ENCODE data around the gene TMC4. TPM values are rescaled to one million over a fixed set of nuclear protein-coding genes. Genes with fewer than 3 reads are reported as not detected.
"Not testable (repeated sequence)": the region's sequence is repeated elsewhere in the genome, so short reads cannot be mapped to it uniquely, and the experiment has no call there.

The TMC4 gene
- polyA plus RNA-seq, 1 donor: 5.7 TPM

DNA sequence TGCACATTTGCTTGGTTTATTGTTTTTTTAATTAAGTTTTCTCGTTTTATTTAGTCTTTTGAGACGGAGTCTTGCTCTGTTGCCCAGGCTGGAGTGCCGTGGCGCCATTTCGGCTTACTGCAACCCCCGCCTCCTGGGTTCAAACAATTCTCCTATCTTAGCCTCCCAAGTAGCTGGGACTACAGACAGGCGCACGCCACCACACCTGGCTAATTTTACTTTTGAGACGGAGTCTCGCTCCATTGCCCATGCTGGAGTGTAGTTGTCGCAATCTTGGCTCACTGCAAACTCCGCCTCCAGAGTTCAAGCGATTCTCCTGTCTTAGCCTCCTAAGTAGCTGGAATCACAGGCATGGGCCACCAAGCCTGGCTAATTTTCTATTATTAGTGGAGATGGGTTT lies 29.0 kb upstream of the TMC4 start:
- DNase-seq: no peak

DNA sequence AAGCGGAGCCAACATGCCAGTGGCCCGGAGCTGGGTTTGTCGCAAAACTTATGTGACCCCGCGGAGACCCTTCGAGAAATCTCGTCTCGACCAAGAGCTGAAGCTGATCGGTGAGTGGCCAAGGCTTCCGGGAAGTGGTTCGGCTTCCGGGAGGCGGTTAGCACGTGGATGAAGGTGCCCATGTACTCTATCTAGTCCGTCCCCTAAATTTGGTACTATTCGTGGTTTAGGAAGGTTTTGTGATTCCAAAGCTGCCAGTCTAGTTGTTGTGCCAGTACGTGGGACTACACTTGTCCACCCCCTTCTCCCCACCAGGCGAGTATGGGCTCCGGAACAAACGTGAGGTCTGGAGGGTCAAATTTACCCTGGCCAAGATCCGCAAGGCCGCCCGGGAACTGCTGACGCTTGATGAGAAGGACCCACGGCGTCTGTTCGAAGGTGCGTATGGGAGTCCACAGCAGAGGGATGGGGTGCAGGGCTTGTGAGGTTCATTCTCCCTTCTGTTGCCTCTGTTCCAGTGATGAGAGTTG lies 28.3 kb upstream of the TMC4 start:
- DNase-seq: no peak

DNA sequence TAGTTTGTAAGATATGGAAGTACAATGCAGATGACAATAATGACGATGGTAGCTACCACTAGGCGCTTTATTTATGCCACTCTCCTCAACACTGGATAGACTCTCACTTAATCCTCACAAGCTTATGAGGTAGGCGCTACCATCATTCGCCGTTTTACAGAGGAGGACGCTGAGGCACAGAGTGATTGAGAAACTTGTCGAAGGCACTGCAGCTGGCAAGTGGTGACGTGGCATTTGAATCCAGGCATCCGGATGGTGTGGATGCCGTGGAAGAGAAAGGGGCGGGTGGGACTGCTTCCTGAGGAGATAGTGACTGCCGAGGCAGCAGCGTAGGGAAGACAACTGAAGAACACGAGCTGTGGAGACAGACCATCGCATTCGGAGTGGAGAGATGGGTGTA lies 26.4 kb upstream of the TMC4 start:
- no peak for DNase-seq

DNA sequence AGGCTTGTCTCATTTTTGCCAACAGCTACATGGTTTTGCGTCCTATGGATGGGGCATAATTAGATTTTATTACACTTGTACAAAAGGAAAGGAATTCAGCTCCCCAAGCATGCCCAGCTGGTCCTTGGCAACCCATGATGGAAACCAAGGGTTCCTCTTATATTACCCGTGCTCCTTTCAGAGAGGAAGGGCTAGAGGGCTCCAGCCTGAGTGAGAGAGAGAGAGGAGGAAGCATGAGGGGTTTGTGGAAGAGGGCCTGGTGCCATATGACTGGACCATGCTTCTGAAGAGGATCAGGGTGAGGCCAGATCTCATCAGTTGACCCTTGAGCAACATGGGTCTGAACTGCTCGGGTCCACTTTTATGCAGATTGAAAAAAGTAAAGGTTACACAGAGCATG lies 24.2 kb upstream of the TMC4 start:
- no peak for DNase-seq

DNA sequence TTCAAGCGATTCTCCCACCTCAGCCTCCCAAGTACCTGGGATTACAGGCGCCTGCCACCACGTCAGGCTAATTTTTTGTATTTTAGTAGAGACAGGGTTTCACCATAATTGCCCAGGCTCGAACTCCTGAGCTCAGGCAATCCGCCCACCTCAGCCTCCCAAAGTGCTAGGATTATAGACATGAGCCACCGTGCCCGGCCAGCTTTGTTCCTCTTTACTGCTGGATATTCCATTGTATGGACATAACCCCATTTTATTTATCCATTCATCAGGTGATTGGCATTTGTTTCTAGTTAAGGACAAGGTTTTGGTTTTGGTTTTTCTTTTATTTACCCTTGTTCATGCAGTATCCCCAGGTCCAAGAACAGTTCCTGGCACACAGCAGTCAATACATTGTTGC lies 23.6 kb upstream of the TMC4 start:
- no peak for DNase-seq

DNA sequence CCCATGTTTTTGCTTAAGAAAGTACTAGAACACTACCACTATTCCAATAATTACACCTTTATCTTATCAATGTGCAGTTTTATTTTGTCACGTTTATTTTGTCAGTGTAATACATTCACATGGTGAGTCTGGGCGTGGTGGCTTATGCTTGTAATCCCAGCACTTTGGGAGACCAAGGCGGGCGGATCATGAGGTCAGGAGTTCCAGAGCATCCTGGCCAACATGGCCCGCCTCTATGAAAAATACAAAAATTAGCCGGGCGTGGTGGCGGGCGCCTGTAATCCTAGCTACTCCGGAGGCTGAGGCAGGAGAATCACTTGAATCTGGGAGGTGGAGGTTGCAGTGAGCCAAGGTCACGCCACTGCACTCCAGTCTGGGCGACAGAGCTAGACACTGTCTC lies 21.5 kb upstream of the TMC4 start:
- not testable (repeated sequence) for DNase-seq

DNA sequence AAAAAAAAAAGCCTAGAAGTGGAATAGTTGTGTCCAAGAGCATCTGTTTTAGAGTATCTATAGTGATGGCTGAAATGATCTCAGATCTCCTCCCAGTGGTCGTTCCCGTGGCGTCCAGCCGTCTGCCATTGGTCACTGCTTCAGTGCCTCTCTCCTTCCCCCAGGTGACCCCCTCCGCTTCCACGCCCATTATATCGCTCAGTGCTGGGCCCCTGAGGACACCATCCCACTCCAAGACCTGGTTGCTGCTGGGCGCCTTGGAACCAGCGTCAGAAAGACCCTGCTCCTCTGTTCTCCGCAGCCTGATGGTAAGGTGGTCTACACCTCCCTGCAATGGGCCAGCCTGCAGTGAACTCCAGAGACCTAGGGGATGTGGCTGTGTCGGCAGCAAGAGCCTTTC lies 20.1 kb upstream of the TMC4 start:
- no peak for DNase-seq

DNA sequence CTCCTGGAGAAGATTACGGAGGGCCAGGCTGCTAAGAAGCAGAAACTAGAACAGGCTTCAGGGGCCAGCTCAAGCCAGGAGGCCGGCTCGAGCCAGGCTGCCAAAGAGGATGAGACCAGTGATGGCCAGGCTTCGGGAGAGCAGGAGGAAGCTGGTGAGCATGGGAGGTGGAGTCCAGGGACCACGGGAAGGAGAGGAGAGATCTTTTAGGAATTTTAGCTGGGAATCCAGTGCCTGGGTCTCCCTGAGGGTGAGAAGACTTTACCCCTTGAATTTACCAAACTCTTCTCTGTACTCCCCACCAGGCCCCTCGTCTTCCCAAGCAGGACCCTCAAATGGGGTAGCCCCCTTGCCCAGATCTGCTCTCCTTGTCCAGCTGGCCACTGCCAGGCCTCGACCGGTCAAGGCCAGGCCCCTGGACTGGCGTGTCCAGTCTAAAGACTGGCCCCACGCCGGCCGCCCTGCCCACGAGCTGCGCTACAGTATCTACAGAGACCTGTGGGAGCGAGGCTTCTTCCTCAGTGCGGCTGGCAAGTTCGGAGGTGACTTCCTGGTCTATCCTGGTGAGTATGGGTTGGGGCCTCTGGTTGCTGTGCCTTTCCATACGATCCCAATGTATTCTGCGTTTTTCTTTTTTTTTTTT lies 19.0 kb upstream of the TMC4 start:
- DNase-seq: no peak

DNA sequence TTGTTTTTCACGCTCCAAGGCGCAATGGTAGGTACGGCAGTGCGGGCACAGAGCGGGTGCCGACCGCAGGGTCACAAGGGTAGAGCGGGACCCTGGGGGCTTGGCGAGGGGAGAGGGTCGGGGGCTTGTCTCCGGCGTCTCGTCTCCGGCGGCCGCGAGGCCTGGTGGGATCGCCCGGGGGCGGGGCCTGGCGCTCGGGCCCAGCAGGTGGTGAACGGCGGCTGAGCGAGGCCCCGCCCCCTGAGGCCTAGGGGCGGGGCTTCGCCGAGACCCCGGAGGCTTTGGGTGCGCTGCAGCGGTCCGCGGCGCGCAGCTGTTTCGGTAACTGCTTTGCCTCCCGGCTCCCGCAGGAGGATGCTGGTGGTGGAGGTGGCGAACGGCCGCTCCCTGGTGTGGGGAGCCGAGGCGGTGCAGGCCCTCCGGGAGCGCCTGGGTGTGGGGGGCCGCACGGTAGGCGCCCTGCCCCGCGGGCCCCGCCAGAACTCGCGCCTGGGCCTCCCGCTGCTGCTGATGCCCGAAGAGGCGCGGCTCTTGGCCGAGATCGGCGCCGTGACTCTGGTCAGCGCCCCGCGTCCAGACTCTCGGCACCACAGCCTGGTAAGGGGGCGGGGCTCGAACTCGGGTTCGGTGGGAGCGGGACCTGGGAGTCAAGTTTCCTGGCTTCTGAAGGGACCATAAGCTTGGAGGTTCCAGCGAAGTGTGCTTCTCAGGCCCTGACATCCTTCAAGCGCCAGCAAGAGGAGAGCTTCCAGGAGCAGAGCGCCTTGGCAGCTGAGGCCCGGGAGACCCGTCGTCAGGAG lies 18.3 kb upstream of the TMC4 start, which contains the start of gene TSEN34:
TSEN34 (plus strand) TSS at position 298 of the 800 bp plus-strand sequence; CDS start at position 355, 57 bp downstream.
- peak; percentile 92 for DNase-seq

DNA sequence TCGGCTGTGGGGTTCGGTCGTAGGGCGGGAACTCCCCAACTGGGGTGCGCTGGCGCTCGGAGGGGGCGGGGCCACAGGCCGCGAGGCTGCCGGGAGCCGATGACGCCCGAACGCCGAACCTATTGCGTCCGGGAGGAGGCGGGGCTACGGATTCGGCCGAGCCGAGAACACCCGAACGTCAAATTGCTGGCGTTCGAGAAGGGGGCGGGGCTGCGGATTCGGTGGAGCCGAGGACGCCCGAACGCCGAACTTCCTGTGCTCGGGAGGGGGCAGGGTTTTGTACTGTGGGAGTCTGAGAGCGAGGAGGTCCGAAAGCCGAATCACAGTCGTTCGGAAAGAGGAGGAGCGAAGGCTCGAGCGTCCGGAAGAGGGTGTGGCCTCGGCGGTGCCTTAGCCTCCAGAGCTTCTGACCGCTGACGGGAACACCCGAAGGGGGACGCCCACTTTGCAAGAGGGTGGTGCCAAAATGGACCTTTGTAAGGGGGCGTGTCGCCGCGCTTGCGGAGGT lies 17.6 kb upstream of the TMC4 start:
- peak; percentile 100 for DNase-seq

DNA sequence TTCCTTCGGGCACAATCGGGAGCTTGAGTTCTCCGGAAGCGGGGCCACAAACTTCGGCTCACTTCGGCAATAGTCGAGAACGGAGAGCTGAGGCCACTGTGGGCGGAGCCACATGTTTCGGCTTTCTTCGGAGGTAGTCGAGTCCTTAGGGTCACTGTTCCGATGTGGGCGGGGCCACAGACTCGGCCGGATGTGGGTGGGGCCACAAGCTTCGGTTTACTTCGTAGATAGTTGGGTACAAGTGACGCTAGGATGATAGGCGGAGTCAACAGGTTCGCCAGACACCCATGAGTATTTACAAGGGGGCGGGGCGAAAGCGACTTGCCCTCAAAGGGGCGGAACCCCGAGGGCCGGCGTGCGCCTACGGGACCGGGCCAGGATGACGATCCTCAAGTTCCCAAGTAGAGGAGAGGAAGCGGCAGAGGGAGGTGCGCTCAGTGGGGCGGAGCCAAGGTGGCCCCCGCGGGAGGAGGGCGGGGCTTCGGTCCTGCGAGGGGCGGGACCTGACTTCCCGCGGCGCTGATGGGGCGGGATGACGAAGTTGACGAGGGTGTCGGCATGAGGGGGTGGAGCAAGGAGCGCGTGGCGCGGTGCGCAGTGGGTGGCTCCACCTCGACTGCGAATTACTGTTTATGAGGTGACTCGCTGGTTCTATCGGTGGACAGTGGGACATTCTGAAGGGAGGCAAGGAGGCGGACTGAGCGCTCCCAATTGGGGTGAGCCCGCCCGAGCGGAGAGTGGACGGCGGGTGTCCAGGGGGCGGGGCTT lies 17.0 kb upstream of the TMC4 start:
- peak; percentile 100 for DNase-seq

DNA sequence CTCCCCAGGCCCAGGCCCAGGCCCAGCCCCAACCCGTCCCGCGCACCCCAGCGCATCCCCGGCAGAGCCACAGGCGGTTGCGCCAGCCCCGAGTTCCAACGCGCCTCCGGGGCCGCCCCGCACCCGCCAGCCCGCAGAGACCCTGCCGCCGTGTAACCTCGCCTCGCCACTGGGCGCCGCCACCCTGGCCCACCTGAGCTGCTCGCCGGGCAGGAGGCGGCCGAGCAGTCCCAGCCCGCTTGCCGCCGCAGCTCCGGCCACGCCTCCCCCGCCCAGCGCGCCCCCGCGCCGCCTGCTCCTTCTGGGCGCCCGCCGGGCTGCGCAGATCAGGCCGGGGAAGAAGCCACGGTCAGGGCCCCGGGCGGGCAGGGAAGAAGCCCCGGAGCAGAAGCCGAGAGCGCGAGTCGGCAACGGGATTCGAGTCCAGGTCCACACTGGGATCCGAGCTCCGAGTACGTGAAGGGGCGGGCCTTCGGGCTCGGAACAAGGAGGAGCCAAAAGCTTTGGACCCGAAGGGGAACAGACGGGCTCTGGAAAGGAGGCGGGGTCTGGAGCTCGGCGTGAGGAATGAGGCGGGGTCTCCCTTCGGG lies 16.3 kb upstream of the TMC4 start, which contains the start of gene MBOAT7:
MBOAT7 (minus strand) TSS at position 436 of the 590 bp plus-strand sequence. CDS start 1,072 bp downstream, outside the sequence.
- DNase-seq: no peak

DNA sequence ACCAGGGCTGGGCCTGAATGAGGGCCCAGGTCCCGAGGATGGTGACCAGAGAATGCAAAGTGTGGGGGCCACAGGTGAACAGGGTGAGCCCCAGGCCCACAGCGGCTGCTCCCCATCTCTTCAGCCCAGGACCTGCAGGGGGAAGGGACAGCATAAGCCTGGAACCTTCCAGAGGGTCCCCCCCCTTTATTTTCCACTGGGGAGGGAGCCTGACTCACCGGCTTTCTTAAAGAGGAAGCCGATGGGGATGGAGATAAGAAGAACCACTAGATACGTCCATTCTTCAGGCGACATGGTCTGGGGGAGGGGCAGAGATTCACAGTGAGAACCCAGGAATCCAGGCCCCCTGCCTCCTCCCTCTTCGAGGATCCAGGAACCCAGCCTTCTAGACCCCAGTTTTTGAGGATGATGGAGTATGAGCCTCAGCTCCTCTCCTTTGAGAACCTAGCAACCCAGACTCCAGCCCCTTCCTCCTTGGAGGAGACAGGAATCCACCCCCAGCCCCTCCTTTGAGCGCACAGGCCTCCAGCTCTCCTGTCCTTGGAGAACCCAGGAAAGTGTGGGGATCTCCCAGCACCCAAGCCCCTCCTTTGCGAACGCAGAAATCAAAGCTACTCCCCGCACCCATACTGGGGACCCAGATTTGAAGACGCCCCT lies 15.4 kb upstream of the TMC4 start:
- DNase-seq: no peak

DNA sequence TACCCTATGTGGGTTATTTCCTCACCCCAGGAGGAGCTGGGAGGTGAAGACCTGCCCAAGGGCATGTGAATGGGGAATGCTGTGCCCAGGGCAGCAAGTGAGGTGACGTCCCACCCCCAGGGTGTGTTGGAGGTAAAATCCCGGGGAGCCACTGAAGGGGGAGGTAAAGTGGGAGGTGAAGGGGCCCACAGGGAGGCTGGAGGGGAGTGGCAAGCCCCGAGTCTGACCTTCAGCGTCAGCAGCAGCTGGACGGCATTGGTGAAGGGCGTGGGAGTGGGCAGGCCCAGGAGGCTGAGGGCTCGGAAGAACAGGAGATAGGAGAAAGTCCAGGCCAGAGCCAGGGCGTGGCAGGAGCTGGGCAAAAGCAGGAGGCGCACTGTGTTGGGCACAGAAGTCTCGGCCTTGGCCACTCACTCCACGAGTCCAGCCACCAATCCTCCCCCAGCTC lies 14.0 kb upstream of the TMC4 start:
- no peak for DNase-seq

DNA sequence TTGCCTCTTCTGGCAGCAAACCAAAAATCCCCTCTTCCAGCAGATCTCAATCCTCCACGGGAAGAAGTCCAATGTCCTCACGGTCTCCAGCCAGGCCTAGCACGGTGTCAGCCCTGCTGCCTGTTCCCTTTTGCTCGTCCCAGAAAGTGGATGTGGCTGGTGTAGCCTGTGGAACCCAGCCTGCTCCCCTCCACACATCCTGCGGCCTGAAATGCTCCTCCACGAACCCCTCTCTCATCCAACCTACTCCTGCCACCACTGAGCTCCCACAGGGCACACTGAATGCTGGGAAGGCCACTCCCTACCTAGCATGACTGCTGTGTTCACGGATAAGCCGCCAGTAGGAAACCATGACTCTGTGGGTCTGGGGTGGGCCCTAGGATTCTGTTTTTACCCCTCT lies 13.4 kb upstream of the TMC4 start:
- DNase-seq: no peak

DNA sequence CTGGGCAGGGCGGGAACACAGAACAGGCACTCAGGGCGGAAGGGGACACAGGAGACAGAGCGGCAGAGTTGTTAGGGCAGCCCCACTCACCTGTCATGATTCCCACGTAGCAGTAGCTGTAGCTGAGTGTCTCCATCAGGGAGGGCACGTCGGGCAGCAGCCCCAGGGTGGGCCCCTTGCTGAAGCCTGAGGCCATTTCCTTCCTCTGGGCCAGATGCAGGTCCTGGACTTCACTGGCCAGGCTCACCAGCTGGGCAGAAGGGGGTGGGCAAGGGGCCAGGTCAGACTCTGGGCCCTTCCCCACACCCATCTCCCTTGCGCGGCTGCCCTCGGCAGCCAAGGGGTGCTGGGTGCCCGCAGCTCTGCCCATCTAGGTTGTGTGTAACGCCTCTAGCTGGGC lies 10.5 kb upstream of the TMC4 start:
- no peak for DNase-seq

DNA sequence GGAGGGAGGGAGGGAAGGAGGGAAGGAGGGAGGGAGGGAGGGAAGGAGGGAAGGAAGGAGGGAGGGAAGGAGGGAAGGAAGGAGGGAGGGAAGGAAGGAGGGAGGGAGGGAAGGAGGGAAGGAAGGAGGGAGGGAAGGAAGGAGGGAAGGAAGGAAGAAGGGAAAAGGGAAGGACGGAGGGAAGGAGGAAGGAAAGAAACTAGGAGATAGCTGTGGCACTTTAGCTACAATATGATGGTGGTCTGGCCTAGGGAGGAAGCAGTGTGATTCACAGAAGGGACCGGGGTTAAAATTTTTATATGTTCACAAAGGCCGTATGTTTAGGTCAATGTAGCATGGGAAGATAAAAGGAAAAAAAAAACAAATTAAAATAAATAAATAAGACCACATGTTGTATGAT lies 8.9 kb upstream of the TMC4 start:
- not testable (repeated sequence) for DNase-seq

DNA sequence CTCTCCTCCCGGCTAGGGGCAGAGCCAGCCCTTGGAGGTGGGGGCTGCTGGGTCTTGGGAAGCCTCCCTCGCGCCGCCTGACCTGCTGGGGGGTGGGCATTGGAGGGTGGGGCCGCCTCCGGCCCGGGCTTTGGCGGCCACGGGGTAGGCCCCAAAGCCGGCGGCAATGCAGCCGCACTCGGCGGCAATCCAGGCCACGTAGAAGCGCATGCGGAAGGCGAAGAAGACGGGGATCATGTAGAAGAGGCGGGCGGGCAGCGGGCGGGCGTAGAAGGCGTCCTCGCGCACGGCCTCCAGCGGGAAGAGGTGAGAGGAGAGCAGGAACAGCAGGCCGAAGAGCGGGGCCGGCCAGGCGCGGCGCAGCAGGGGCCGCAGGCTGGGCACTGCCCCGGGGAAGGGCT lies 7.7 kb upstream of the TMC4 start:
- DNase-seq: no peak

DNA sequence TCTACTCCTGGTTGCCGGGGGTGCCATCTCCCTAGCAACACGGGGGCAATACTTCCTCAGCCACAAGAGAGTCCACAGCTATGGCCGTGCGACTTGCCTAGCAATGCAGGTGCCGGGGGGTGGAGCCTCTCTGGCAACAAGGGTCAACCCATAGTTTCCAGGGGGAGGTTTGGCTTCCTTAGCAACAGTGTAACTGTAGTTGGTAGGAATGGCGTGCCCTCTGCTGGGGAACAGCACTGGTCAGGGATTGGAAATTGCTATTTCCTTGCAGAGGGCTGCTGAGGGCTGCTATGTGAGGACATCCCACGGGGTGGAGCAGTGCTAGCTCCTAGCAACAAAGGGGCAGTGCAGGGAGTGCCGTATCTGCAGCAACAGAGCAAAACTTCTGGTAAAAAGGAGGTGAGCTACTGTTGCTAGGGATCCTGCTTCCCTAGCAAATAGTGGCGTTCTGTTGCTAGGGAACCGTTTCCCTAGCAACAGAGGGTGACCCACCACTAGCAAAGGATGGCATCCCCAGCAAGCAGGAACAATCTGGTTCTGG lies 7.0 kb upstream of the TMC4 start:
- DNase-seq: no peak

DNA sequence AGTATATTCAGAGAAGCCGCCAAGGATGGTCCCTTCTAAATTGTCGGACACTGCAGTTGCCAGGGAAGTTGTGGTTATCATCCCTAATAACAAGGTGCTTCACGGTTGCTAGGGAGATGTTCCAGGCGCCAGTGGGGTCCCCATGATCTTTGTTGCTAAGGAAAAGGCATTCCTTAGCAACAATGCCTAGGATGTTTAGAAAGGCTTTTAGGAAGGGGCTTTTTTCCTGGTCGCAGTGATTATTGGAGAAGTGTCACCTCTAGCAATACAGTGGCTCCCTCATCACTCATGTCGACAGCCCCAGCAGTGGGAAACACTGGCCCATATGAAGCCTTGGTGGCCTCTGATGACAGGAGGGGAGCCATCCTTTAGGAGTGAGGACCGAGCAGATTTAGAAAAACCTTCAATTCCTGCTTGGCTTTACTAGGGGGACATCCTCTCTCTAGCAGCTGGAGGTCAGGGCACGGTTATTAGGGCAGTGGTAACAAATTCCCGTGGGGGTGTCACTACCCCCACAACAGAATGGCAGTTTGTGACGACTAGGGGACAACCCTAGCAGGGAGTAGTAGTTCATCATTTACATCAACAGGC lies 6.4 kb upstream of the TMC4 start:
- DNase-seq: no peak
